Measurements from ENCODE around the gene SPRED2.

The SPRED2 gene

DNA sequence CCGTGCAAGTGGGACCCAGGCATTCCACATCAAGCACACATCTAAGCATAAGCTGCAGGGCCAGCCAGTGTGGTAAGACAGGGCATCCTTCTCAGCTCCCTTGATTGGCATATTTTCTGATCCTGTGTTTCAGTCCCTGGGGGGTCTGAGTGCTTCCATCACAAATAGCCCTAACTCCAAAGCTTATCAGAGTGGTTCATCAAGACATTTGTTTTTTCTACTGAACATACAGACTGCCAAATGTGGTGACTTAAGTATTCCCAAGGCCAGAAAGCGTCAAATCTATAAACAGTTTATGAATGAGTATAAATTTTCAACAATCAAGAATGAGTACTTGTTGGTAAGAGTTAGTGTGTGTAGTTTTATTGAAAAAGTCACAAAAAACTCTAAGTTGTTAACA, 18.8 kb downstream of the SPRED2 start:
- H3K27ac Mint-ChIP-seq, result no peak overlapping the region
- H3K4me3 Mint-ChIP-seq, result no peak overlapping the region
- no peaks in the 10 kb centered on the region for H3K9me3 Mint-ChIP-seq
- peaks cover 18 to 26% of the 10 kb centered on the region in 2 donors for H3K4me1 Mint-ChIP-seq
- H3K27me3 Mint-ChIP-seq, result peaks cover 21 to 23% of the 10 kb centered on the region in 2 donors
- H3K36me3 Mint-ChIP-seq, result peaks cover 4 to 16% of the 10 kb centered on the region in 2 donors
- ATAC-seq (replicated peaks), result no peak
- no peak for DNase-seq

DNA sequence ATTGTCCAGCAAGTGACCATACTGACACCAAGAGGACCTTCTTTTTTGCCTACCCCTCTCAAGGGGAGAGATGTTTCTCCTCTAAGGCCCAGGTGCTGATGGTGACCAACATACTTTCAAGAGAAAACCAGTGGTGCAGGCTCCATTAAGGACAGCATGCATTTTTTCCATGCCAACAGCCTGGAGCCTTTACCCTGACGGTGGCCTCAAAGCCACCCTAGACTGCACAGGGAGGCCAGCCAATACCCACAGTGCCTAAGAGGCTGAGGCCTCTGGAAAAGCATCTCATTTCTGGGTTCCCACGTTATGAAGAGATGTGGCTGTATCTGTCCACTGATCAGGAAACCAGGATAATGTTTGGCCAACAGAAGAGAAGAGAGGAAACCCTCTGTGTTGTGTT, 19.3 kb downstream of the SPRED2 start:
- ATAC-seq (replicated peaks), result no peak
- Mint-ChIP-seq H3K9me3 (no peaks in the 10 kb centered on the region), H3K27ac (no peak overlapping the region)

DNA sequence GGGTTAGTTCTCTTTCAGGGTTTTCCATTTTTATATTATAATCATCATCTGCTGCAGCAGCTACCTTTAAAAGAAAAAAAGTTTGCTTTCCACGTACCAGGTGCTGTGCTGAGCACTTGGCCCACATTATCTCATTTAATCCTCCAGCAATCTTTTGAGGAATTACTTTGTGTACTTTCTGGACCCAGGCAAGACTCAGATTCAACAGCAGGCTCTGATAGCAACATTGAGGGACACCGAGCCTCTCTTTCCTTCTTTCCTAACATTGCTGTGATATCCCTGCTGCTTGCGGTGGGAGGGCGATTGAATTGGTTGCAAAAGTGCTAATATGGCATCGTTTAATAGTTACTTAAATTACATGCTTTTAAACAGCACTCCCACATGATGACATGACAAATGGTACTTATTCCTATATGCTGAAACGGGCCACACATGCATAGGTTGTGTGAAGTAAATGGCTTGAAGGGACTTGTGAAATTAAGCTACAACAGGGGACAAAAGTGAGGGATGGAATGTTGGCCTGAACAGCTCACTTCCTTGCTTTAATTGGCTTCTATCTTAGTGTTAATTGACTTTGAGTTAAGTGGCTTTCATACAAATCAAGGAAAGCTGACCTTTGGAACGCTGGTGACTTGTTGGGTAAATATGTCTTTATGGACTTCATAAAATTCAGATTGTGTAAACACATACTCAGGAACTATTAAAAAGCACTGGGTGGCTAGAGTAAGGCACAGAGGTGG, 21.2 kb downstream of the SPRED2 start:
- Mint-ChIP-seq H3K36me3 (peaks cover 4 to 9% of the 10 kb centered on the region in 2 donors), H3K4me1 (peaks cover 18 to 29% of the 10 kb centered on the region in 2 donors), H3K9me3 (no peaks in the 10 kb centered on the region), H3K27ac (no peak overlapping the region), H3K27me3 (peaks cover 5 to 6% of the 10 kb centered on the region in 2 donors), H3K4me3 (no peak overlapping the region)
- DNase-seq (no peak), ATAC-seq (replicated peaks) (no peak)

More for the DNA sequence above, 19.3 kb downstream of the SPRED2 start:
- no peak for DNase-seq
- Mint-ChIP-seq H3K4me1 (peaks cover 16 to 25% of the 10 kb centered on the region in 2 donors), H3K4me3 (no peak overlapping the region), H3K36me3 (peaks cover 4 to 16% of the 10 kb centered on the region in 2 donors), H3K27me3 (peaks cover 16 to 18% of the 10 kb centered on the region in 2 donors)

DNA sequence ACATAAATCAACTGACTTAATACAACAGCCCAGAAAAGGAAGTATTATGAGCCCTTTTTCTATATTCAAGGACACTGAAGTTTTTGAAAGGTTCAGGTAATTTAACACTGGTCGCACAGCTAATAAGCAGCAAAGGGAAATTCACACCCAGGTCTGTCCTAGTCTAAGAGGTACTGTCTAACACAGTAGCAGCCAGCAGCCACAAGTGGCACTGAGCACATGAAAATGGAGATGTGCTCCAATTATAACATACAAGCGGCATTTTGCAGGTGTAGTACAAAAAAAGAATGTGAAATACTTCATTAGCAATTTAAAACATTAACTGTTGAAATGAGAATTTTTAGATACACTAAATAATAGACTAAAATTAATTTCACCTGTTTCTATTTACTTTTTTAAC, 23.4 kb downstream of the SPRED2 start:
- H3K9me3 Mint-ChIP-seq, result no peaks in the 10 kb centered on the region
- H3K4me3 Mint-ChIP-seq, result no peak overlapping the region
- peaks cover 0 to 6% of the 10 kb centered on the region in 2 donors for H3K27me3 Mint-ChIP-seq
- peaks cover 8 to 11% of the 10 kb centered on the region in 2 donors for H3K36me3 Mint-ChIP-seq
- H3K4me1 Mint-ChIP-seq, result peaks cover 28 to 42% of the 10 kb centered on the region in 2 donors
- ATAC-seq (replicated peaks), result no peak
- H3K27ac Mint-ChIP-seq, result no peak overlapping the region
- DNase-seq, result no peak

DNA sequence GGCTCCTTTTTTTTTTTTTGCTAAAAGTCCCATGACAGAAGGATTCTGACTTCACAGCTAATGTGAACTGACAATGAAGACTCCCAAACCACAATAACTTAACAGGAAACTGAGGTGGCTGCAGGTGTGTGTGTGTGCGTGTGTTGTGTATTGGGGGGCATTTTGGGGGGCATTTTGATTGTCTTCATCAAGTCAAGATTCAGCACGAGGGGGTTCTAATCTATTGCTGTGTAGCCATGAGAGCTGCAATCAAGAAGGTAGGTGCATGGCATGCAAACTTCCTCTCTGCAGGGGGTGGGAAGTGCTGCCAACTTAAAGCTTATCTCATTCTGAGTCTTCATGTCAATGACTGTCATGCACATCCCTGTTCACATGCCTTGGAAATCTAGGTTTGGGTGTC, 25.2 kb downstream of the SPRED2 start:
- H3K27me3 Mint-ChIP-seq, result peaks cover 0 to 6% of the 10 kb centered on the region in 2 donors
- no peaks in the 10 kb centered on the region for H3K9me3 Mint-ChIP-seq
- peaks cover 34 to 49% of the 10 kb centered on the region in 2 donors for H3K4me1 Mint-ChIP-seq
- DNase-seq (no peak), ATAC-seq (replicated peaks) (peak; percentile 43)
- no peak overlapping the region for H3K4me3 Mint-ChIP-seq
- H3K36me3 Mint-ChIP-seq, result peaks cover 4 to 14% of the 10 kb centered on the region in 2 donors
- H3K27ac Mint-ChIP-seq, result peak overlapping the region; percentile 9

DNA sequence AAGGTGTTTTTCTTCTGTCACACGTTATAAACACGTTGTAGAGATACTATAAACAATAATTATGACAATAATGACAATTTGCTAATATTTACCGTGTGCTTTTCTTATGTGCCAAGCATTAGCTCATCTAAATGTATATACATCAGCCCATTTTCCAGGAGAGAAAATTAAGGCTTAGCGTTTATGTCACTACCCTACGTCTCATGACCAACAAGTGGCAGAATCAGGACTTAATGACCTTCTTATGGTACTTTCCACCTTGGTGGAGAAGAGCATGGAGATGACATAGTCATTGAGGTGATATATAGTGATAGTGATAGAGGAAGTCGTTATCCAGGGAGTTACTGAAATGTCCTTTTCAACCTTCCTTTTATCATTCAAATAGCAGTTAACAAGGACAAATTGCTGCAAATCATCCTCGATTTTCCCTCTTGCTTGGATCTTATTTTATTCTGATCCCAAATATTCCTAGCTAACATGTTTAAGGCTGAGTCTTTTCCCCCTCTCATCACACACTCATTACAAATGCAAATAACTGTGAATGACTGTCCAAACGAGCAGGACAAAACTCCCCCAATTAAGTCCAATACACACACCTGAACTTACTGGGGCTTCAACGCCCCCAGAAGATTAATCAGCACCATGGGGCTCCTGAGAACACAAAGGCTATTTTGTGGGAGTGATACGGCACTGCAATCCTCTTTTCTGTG, 27.3 kb downstream of the SPRED2 start:
- ATAC-seq (replicated peaks), result peak; percentile 91 to 95
- no peak for DNase-seq

DNA sequence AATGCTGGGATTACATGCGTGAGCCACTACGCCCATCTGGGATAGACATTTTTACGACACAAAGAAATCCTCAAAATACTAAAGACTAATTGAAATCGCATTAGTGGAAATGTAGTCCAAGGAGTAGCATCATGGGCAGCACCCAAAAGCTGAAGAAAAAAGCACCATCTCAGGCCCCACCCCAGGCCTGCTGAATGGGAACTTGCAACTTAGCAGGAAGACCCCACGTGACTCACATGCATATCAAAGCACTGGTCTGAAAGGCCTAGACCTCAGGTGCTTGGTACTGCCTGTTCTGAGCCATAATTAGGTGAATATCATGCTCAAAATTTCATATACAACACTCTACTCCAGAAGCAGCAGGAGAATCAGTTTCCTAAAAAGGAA, 28.9 kb downstream of the SPRED2 start:
- H3K27ac Mint-ChIP-seq, result peak overlapping the region; percentile 20
- peaks cover 7 to 18% of the 10 kb centered on the region in 2 donors for H3K36me3 Mint-ChIP-seq
- ATAC-seq (replicated peaks) (peak in 1 of 2 donors; percentile 54), DNase-seq (no peak)
- no peak overlapping the region for H3K4me3 Mint-ChIP-seq
- H3K9me3 Mint-ChIP-seq, result no peaks in the 10 kb centered on the region
- H3K27me3 Mint-ChIP-seq, result peaks cover 0 to 6% of the 10 kb centered on the region in 2 donors
- peaks cover 35 to 49% of the 10 kb centered on the region in 2 donors for H3K4me1 Mint-ChIP-seq

More for the DNA sequence above, 27.3 kb downstream of the SPRED2 start:
- Mint-ChIP-seq H3K27me3 (peaks cover 0 to 6% of the 10 kb centered on the region in 2 donors), H3K27ac (peak overlapping the region; percentile 33), H3K36me3 (peaks cover 4 to 14% of the 10 kb centered on the region in 2 donors), H3K4me3 (no peak overlapping the region), H3K4me1 (peaks cover 34 to 49% of the 10 kb centered on the region in 2 donors), H3K9me3 (no peaks in the 10 kb centered on the region)

DNA sequence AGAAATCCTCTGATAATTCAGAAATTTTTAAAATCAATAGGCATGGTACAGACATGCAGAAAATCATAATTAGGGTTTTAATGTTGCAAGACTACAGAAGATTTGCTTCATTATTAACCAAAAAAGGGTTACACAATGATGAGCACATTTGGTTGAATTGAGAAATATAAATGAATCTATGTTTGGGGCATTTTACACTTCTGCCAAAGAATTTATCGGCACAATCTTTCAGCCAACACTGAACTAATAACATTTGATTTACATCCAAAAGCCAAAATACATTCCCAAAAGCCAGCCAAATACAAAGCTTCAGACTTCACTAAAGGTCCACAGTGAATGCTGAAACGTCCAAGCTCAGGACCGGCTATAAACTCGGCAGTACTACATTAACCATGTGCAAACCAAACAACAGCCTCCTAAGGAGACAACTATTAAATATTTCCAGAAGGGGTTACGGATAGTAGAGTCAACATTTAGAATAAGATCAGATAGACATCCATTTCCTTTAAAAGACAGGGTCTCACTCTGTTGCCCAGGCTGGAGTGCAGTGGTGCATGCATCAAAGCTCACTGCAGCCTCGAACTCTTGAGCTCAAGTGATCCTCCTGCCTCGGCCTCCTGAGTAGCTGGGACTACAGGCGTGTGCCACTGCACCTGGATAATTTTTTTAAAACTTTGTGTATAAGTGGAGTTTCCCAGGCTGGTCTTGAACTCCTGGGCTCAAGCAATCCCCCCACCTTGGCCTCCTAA, 29.4 kb downstream of the SPRED2 start:
- DNase-seq (no peak), ATAC-seq (replicated peaks) (no peak)

DNA sequence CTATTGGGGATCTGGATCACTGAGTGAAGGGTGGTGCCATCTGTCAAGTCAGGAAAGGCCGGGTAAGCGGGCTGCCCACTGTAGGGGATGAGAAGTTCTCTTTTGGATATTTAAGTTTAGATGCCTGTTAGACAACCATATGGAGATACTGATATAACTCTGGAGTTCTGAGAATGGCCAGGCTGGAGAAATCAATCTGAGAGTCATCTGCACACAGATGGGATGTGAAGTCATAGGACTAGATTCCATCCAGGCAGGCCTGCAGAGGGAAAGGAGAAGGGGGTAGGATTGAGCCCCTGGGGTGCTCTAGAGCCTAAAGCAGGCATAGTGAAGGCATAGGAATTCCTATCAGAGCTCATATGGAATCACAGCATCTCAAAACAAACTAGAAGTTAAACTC, 30.1 kb downstream of the SPRED2 start:
- Mint-ChIP-seq H3K4me3 (no peak overlapping the region), H3K4me1 (peaks cover 37 to 49% of the 10 kb centered on the region in 2 donors), H3K9me3 (no peaks in the 10 kb centered on the region), H3K27me3 (peaks cover 0 to 6% of the 10 kb centered on the region in 2 donors), H3K36me3 (peaks cover 14 to 27% of the 10 kb centered on the region in 2 donors), H3K27ac (no peak overlapping the region)
- DNase-seq (no peak), ATAC-seq (replicated peaks) (no peak)

More for the DNA sequence above, 29.4 kb downstream of the SPRED2 start:
- H3K27ac Mint-ChIP-seq, result no peak overlapping the region
- H3K27me3 Mint-ChIP-seq, result peaks cover 0 to 6% of the 10 kb centered on the region in 2 donors
- H3K4me3 Mint-ChIP-seq, result no peak overlapping the region
- peaks cover 37 to 49% of the 10 kb centered on the region in 2 donors for H3K4me1 Mint-ChIP-seq
- peaks cover 11 to 22% of the 10 kb centered on the region in 2 donors for H3K36me3 Mint-ChIP-seq
- H3K9me3 Mint-ChIP-seq, result no peaks in the 10 kb centered on the region

DNA sequence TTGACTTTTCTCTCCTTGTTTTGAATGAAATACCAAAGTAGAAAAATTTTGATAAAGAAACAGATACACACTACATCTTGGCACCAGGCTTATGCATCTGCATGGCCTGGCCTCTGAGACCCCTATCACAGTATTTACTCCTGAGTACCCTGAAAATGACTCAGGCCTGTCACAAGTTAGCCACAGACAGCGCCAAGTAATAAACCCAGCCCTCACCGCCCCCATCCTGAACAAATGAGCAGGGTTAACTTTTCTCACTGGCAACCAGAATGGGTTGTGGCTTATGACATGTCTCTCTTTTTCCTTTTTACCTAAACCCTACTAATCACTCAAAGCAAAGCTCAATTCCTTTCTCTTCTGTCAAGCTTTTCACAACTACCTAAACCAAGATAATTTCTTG, 35.3 kb downstream of the SPRED2 start:
- DNase-seq (no peak), ATAC-seq (replicated peaks) (peak; percentile 48 to 50)
- Mint-ChIP-seq H3K4me3 (no peak overlapping the region), H3K27ac (peak overlapping the region; percentile 59), H3K36me3 (peaks cover 13 to 14% of the 10 kb centered on the region in 2 donors), H3K9me3 (no peaks in the 10 kb centered on the region), H3K27me3 (no peaks in the 10 kb centered on the region), H3K4me1 (peaks cover 40 to 56% of the 10 kb centered on the region in 2 donors)

DNA sequence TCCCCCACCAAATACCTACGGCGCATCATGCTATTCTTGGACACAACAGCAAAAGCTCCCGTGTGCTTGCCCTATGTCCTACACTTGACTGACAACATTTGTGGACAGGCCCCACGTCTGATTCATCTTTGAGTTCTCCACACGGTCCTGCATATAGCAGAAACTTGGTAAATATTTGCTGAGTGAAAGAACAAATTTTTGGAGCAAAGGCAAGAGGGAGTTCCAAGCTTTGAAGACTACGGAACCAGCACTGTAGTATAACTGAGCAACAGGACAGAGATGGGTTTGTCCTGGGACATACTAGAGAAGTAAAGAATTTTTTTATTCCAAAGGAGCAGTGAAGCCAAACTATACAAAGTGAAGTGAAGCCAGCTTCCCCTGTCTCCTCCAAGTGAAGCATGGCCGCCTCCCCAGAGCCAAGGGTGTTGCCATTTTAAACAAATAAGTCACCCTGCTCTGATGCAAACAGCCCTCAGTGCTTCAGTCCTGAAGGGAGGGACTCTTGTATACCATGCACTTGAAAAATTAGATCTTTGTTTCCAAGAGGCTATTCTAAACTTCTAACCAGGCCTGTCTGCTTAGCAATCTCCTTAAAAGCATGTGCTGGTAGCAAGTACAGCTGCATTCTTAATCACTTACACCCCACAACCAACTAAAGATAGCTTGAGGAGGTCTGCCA, 35.9 kb downstream of the SPRED2 start:
- Mint-ChIP-seq H3K36me3 (peaks cover 13 to 14% of the 10 kb centered on the region in 2 donors), H3K9me3 (no peaks in the 10 kb centered on the region), H3K27me3 (no peaks in the 10 kb centered on the region), H3K4me1 (peaks cover 40 to 56% of the 10 kb centered on the region in 2 donors), H3K27ac (peak overlapping the region; percentile 26), H3K4me3 (peak overlapping the region; percentile 43 to 58)
- DNase-seq (no peak), ATAC-seq (replicated peaks) (peak; percentile 70 to 73)

DNA sequence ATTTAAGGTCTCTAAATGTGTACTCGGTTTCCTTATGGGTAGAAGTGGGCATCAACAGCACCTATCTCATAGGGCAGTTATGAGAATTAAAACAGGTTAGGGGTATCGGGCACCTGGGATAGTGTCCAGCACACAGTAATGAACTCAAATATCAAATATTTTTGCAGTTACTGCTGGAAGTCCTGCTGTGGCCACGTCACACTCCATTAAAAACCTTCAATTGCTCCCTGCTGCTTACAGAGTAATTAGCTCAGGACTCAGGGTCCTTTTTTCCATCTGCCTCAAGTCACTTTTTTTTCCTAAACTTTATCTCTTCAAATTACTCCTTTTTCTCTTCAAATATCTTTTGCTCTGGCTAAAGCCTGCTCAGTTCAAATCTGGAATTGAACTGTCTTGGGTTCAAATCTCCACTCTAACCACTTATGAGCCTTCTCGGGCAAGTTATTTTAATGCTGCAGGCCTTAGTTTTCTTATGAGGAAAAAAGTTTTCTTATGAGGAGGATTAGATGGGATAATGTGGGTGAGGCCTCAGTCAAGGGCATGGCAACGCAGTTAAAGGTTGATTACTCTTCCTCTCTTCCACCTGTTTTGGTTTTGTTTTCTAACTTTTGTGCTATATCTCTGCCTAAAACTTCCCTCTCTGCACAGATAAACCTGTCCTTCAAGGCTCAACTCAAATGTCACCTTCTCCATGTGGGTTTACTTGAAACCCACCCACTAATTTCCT, 36.6 kb downstream of the SPRED2 start:
- Mint-ChIP-seq H3K27ac (peak overlapping the region; percentile 26), H3K36me3 (peaks cover 13 to 14% of the 10 kb centered on the region in 2 donors), H3K27me3 (no peaks in the 10 kb centered on the region), H3K4me3 (peak overlapping the region; percentile 43 to 58), H3K4me1 (peaks cover 42 to 61% of the 10 kb centered on the region in 2 donors), H3K9me3 (no peaks in the 10 kb centered on the region)
- DNase-seq, result no peak
- peak; percentile 38 to 47 for ATAC-seq (replicated peaks)

DNA sequence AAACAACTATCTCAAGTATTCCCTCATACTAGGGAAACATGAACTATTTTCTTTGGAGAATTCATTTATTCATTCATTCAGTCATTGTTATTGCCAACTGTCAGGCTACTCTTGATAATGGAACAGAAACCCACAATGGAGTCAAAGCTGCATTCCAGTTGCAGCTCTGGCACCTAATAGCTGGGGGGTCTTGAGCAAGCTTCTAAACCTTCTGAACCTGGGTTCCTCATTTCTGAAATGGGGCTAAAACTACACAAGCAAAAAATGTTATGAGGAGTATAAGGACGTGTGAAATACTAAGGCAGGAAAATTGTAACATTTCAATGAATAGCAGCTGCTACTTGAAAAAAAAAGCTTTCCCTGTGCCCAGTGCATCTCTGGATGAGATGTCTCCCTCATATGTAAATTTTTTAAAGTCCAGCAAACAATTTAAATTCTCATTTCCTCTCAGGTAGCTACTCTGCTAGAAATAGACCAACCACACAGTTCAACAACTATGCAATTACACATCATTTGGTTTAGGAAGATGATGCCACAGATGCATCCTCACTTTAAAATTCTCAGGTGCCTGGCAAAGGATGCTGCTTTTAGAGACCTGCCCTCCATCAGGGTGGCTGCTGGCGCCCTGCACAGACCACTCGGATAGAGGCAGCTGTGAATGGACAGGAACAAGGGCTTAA, 38.5 kb downstream of the SPRED2 start:
- ATAC-seq (replicated peaks) (peak; percentile 17 to 23), DNase-seq (no peak)
- no peaks in the 10 kb centered on the region for H3K27me3 Mint-ChIP-seq
- H3K36me3 Mint-ChIP-seq, result peaks cover 12 to 14% of the 10 kb centered on the region in 2 donors
- no peaks in the 10 kb centered on the region for H3K9me3 Mint-ChIP-seq
- H3K27ac Mint-ChIP-seq, result no peak overlapping the region
- peaks cover 56 to 80% of the 10 kb centered on the region in 2 donors for H3K4me1 Mint-ChIP-seq
- H3K4me3 Mint-ChIP-seq, result no peak overlapping the region

Measured in stimulated activated naive B cell treated with anti-CD40 and anti-IgM and Interleukin-4, amounts not matched to agents 10 μg/mL and 1 μg/mL and 100 μg/mL, for 72 hours (primary cell).